ENCODE measurements around the gene HSPG2.

DNA sequence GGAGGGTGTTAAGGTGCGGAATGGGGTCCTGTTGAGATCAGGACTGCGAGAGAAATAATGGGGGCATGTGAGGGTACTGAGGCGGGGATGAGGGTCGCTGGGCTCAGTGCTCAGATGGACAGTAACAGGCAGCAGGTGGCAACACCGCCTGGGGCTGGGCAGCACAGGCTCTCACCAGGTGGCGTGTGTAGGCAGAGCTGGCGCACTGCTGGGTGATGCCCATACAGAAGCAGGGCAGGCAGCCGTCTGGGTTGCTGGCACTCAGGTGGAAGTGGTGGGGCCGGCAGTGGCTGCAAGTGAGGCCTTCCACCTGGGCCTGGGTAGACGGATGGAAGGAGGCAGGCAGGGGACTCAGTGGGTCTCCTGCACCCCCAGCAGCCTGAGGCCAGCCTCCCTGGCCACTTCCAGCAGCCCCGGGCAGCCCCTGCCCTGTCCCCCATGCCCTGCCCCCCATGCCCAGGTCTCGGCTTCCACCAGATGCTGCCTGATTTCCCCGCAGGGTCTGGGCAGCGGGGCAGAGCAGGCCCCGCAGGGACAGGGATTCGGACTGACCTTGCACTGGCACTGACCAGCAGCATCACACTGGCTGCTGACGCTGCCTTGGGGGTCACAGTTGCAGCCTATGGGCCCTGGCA, 64.5 kb downstream of the HSPG2 start:
- TF ChIP-seq, protein P1, sequence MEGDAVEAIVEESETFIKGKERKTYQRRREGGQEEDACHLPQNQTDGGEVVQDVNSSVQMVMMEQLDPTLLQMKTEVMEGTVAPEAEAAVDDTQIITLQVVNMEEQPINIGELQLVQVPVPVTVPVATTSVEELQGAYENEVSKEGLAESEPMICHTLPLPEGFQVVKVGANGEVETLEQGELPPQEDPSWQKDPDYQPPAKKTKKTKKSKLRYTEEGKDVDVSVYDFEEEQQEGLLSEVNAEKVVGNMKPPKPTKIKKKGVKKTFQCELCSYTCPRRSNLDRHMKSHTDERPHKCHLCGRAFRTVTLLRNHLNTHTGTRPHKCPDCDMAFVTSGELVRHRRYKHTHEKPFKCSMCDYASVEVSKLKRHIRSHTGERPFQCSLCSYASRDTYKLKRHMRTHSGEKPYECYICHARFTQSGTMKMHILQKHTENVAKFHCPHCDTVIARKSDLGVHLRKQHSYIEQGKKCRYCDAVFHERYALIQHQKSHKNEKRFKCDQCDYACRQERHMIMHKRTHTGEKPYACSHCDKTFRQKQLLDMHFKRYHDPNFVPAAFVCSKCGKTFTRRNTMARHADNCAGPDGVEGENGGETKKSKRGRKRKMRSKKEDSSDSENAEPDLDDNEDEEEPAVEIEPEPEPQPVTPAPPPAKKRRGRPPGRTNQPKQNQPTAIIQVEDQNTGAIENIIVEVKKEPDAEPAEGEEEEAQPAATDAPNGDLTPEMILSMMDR (IDR thresholded peaks at IDR 0.05), result no peak
- no peak for TF ChIP-seq POLR2AphosphoS5 (IDR thresholded peaks at IDR 0.05; ENCODE audit: low read depth, low read length)
- TF ChIP-seq REST (IDR thresholded peaks at IDR 0.05; ENCODE audit: insufficient read depth in 1 of 2, low read depth in 2 of 2, low read length in 1 of 2), result no peak
- no peak for TF ChIP-seq TCF7L2 (IDR thresholded peaks at IDR 0.05; ENCODE audit: low read depth, low read length)
- TF ChIP-seq SIN3A (IDR thresholded peaks at IDR 0.05; ENCODE audit: borderline replicate concordance, insufficient read depth, low read depth, low read length), result no peak

Measured in Panc1 (cell line).